GM12878 (cell line): ENCODE results near the gene CDR2. TPM values are rescaled to one million over a fixed set of nuclear protein-coding genes. Genes with fewer than 3 reads are reported as not detected.

Source experiments
- EGR1 ChIP-seq, 2 experiments: IDR thresholded peaks; 1 replicate in 1 of 2; 2 replicates in 1 of 2; pipeline ENCODE4 v1.6.1; 2011 to 2012; ENCODE audit warnings: low read depth in 2 of 2, low read length in 2 of 2, borderline replicate concordance in 1 of 2, mild to moderate bottlenecking in 1 of 2, moderate library complexity in 1 of 2
- EZH2 ChIP-seq: IDR thresholded peaks from 2 replicates; pipeline ENCODE4 v1.6.1; 2012; ENCODE audit warnings: low read depth, mild to moderate bottlenecking, control low read depth, inconsistent platforms, low read length, borderline replicate concordance; ENCODE audit not compliant: control insufficient read depth
- HCFC1 ChIP-seq: fragments of 150-350 bp; IDR thresholded peaks from 2 replicates; pipeline ENCODE4 v1.6.1; 2014; ENCODE audit warnings: low read length
- HDAC6 ChIP-seq: fragments of 200-600 bp; sonication (generic); IDR thresholded peaks from one replicate; pipeline ENCODE4 v1.8.0; 2017; ENCODE audit warnings: antibody characterized with exemption; ENCODE audit not compliant: unreplicated experiment
- MYC ChIP-seq: IDR thresholded peaks from 2 replicates; pipeline ENCODE4 v1.6.1; 2011; ENCODE audit warnings: mild to moderate bottlenecking, low read length, moderate library complexity, inconsistent platforms; ENCODE audit not compliant: insufficient read depth, insufficient replicate concordance, insufficient read length, severe bottlenecking
- NBN ChIP-seq: fragments of 450-650 bp; IDR thresholded peaks from 2 replicates; pipeline ENCODE4 v1.6.1; 2016
- NFXL1 ChIP-seq: fragments of 450-650 bp; IDR thresholded peaks from 2 replicates; pipeline ENCODE4 v1.6.1; 2017; ENCODE audit warnings: antibody characterized with exemption, mild to moderate bottlenecking, borderline replicate concordance
- NR2C2 ChIP-seq: IDR thresholded peaks from 2 replicates; pipeline ENCODE4 v1.6.1; 2011; ENCODE audit warnings: borderline replicate concordance, low read depth; ENCODE audit not compliant: control insufficient read depth, insufficient read length
- NR2F1 ChIP-seq: fragments of 450-650 bp; conservative IDR thresholded peaks from 2 replicates; pipeline ENCODE4 v1.6.1; 2017; ENCODE audit warnings: mild to moderate bottlenecking
- RB1 ChIP-seq: fragments of 450-650 bp; formaldehyde crosslinking; IDR thresholded peaks from 2 replicates; pipeline ENCODE4 v1.6.1; 2017; ENCODE audit warnings: mild to moderate bottlenecking, borderline replicate concordance
- RELA ChIP-seq: fragments of 450-650 bp; IDR thresholded peaks from 2 replicates; pipeline ENCODE4 v1.8.0; 2014; ENCODE audit warnings: borderline replicate concordance; ENCODE audit not compliant: partially characterized antibody
- SPI1 ChIP-seq: IDR thresholded peaks from 2 replicates; pipeline ENCODE4 v1.6.1; 2011; ENCODE audit warnings: low read depth, mild to moderate bottlenecking, low read length, moderate library complexity, borderline replicate concordance; ENCODE audit not compliant: insufficient read depth
- TCF12 ChIP-seq: IDR thresholded peaks from 2 replicates; pipeline ENCODE4 v1.6.1; 2011; ENCODE audit warnings: low read depth, mild to moderate bottlenecking, low read length
- TCF7 ChIP-seq: IDR thresholded peaks from 2 replicates; pipeline ENCODE4 v1.6.1; 2014; ENCODE audit warnings: antibody characterized with exemption, borderline replicate concordance
- YY1 ChIP-seq: IDR thresholded peaks from 2 replicates; pipeline ENCODE4 v1.6.1; 2011; ENCODE audit warnings: low read depth, mild to moderate bottlenecking, low read length
- ZNF274 ChIP-seq: IDR thresholded peaks from one replicate; pipeline ENCODE4 v1.8.0; 2011; ENCODE audit not compliant: insufficient read length, insufficient read depth
- ZNF622 ChIP-seq: fragments of 450-650 bp; IDR thresholded peaks from 2 replicates; pipeline ENCODE4 v1.6.1; 2017; ENCODE audit warnings: mild to moderate bottlenecking, inconsistent platforms
- polyA plus RNA-seq, 11 experiments: library from polyadenylated mRNA; depleted of rRNA in 4 of 11; unstranded in 6 of 11; stranded (reverse) in 5 of 11; fragments of >200 nt; fragmentation: Nextera tagmentation in 4 of 11; fragmentation: Illumina TruSeq in 1 of 11; extraction: Ambion mirVana in 4 of 11; extraction: Trizol in 1 of 11; gene quantifications; 1 replicate in 1 of 11; 2 replicates in 10 of 11; pipeline versions ENCODE4 v1.2.1 to v1.2.3, GENCODE V29; 2011 to 2016; ENCODE audit warnings: inconsistent platforms in 2 of 11, missing spikeins in 2 of 11, low read depth in 1 of 11
- total RNA-seq, 4 experiments: library from RNA; depleted of rRNA in 3 of 4; stranded (reverse); fragments of >200 nt in 3 of 4; fragmentation: Illumina TruSeq in 1 of 4; extraction: Trizol in 1 of 4; gene quantifications; 2 replicates each; pipeline versions ENCODE4 v1.2.1 to v1.2.3, GENCODE V29; 2013 to 2021
- TF ChIP-seq, protein P1 (sequence below): fragments of 450-650 bp; formaldehyde crosslinking; IDR thresholded peaks from 2 replicates; pipeline ENCODE4 v1.5.0; 2022; ENCODE audit warnings: mild to moderate bottlenecking, missing genetic modification characterization
- TF ChIP-seq, protein P2 (sequence below): IDR thresholded peaks from 2 replicates; pipeline ENCODE4 v1.6.1; 2012; ENCODE audit warnings: low read depth, low read length, improper control_type of control experiment
- TF ChIP-seq, protein P3 (sequence below): IDR thresholded peaks from 2 replicates; pipeline ENCODE4 v1.6.1; 2011; ENCODE audit warnings: borderline replicate concordance, low read depth, mild to moderate bottlenecking, moderate library complexity, low read length; ENCODE audit not compliant: insufficient read depth, poor library complexity, severe bottlenecking
- TF ChIP-seq, protein P4 (sequence below): IDR thresholded peaks from 2 replicates; pipeline ENCODE4 v1.6.1; 2011; ENCODE audit warnings: mild to moderate bottlenecking, low read depth, low read length, moderate library complexity; ENCODE audit not compliant: insufficient replicate concordance
- TF ChIP-seq, protein P5 (sequence below): fragments of 450-650 bp; IDR thresholded peaks from 2 replicates; pipeline ENCODE4 v1.6.1; 2017; ENCODE audit warnings: low read depth, mild to moderate bottlenecking, moderate library complexity

Gene CDR2
- total and polyA plus RNA-seq, 10 of the 15 experiments (the other 5 are each of a cell fraction or from before 2014, with no cell fraction given) = 4.8 to 24.3 (median 19.2) TPM

DNA sequence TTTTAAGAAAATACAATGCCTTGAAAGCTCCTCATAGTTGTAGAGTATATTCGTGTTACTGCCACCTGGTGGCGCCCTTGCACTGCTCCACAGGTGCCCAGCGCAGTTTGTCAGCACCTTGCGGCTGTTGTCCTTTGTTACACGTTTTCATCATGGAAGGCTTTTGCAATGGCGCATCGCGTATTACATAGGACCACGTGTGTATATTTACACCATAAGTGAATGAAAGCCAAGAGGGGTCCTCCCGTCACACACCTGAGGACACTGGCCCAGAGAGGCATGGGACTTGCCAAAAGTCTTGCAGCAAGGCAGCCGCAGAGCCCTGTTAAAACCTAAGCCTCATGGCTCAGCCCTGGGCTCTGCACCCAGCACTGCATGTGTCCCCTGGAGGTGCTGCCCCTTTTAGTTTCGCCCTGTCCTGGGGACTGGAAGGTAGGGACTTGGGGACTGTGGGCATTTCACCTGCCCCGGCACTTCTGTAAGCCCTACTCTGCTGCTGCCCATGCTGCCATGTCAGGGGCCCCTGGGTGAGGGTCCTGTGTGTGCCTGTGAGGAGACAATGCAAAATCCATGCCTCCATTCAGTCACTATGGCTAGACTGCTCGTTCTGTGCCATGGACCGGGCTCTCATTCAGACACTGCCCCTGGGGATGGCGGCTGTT is 52.9 kb downstream of the CDR2 start (continued):
- TF ChIP-seq, protein P1, sequence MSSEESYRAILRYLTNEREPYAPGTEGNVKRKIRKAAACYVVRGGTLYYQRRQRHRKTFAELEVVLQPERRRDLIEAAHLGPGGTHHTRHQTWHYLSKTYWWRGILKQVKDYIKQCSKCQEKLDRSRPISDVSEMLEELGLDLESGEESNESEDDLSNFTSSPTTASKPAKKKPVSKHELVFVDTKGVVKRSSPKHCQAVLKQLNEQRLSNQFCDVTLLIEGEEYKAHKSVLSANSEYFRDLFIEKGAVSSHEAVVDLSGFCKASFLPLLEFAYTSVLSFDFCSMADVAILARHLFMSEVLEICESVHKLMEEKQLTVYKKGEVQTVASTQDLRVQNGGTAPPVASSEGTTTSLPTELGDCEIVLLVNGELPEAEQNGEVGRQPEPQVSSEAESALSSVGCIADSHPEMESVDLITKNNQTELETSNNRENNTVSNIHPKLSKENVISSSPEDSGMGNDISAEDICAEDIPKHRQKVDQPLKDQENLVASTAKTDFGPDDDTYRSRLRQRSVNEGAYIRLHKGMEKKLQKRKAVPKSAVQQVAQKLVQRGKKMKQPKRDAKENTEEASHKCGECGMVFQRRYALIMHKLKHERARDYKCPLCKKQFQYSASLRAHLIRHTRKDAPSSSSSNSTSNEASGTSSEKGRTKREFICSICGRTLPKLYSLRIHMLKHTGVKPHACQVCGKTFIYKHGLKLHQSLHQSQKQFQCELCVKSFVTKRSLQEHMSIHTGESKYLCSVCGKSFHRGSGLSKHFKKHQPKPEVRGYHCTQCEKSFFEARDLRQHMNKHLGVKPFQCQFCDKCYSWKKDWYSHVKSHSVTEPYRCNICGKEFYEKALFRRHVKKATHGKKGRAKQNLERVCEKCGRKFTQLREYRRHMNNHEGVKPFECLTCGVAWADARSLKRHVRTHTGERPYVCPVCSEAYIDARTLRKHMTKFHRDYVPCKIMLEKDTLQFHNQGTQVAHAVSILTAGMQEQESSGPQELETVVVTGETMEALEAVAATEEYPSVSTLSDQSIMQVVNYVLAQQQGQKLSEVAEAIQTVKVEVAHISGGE (CRISPR knock-in tag) = no peak
- TF ChIP-seq ZNF622 = no peak
- TF ChIP-seq TCF12 = 0 out of 2 replicates have a peak, but pooled peaks have one; percentile 15
- TF ChIP-seq, protein P2, sequence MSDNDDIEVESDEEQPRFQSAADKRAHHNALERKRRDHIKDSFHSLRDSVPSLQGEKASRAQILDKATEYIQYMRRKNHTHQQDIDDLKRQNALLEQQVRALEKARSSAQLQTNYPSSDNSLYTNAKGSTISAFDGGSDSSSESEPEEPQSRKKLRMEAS = 0 out of 2 replicates have a peak, but pooled peaks have one; percentile 50
- TF ChIP-seq YY1 = peak; percentile 83
- TF ChIP-seq, protein P3, sequence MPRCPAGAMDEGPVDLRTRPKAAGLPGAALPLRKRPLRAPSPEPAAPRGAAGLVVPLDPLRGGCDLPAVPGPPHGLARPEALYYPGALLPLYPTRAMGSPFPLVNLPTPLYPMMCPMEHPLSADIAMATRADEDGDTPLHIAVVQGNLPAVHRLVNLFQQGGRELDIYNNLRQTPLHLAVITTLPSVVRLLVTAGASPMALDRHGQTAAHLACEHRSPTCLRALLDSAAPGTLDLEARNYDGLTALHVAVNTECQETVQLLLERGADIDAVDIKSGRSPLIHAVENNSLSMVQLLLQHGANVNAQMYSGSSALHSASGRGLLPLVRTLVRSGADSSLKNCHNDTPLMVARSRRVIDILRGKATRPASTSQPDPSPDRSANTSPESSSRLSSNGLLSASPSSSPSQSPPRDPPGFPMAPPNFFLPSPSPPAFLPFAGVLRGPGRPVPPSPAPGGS = no peak
- no peak for TF ChIP-seq NFXL1
- TF ChIP-seq HCFC1 = no peak
- TF ChIP-seq TCF7 = no peak
- TF ChIP-seq NBN = 0 out of 2 replicates have a peak, but pooled peaks have one; percentile 16
- TF ChIP-seq NR2F1 = no peak
- peak; percentile 43; the same call in 1 of the 2 replicates for TF ChIP-seq RB1
- TF ChIP-seq EGR1 (IDR thresholded peaks at IDR 0.05; ENCODE audit: borderline replicate concordance in 1 of 2, low read depth in 2 of 2, low read length in 2 of 2) = no peak
- no peak for TF ChIP-seq ZNF274
- TF ChIP-seq, protein P4, sequence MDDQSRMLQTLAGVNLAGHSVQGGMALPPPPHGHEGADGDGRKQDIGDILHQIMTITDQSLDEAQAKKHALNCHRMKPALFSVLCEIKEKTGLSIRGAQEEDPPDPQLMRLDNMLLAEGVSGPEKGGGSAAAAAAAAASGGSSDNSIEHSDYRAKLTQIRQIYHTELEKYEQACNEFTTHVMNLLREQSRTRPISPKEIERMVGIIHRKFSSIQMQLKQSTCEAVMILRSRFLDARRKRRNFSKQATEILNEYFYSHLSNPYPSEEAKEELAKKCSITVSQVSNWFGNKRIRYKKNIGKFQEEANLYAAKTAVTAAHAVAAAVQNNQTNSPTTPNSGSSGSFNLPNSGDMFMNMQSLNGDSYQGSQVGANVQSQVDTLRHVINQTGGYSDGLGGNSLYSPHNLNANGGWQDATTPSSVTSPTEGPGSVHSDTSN = no peak
- TF ChIP-seq NR2C2 = no peak
- TF ChIP-seq HDAC6 = no peak
- TF ChIP-seq, protein P5, sequence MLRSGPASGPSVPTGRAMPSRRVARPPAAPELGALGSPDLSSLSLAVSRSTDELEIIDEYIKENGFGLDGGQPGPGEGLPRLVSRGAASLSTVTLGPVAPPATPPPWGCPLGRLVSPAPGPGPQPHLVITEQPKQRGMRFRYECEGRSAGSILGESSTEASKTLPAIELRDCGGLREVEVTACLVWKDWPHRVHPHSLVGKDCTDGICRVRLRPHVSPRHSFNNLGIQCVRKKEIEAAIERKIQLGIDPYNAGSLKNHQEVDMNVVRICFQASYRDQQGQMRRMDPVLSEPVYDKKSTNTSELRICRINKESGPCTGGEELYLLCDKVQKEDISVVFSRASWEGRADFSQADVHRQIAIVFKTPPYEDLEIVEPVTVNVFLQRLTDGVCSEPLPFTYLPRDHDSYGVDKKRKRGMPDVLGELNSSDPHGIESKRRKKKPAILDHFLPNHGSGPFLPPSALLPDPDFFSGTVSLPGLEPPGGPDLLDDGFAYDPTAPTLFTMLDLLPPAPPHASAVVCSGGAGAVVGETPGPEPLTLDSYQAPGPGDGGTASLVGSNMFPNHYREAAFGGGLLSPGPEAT = no peak
- TF ChIP-seq MYC = no peak
- TF ChIP-seq SPI1 = no peak
- TF ChIP-seq EZH2 = no peak
- no peak for TF ChIP-seq RELA
